ENCODE data around the gene GATD1. TPM values are rescaled to one million over a fixed set of nuclear protein-coding genes. Genes with fewer than 3 reads are reported as not detected.
A peak's percentile ranks its signal among the peaks of the same experiment; 100 is the strongest.

Gene GATD1
- total RNA-seq, 2 donors from 2014 or later: 31.9 to 34.4 TPM

DNA sequence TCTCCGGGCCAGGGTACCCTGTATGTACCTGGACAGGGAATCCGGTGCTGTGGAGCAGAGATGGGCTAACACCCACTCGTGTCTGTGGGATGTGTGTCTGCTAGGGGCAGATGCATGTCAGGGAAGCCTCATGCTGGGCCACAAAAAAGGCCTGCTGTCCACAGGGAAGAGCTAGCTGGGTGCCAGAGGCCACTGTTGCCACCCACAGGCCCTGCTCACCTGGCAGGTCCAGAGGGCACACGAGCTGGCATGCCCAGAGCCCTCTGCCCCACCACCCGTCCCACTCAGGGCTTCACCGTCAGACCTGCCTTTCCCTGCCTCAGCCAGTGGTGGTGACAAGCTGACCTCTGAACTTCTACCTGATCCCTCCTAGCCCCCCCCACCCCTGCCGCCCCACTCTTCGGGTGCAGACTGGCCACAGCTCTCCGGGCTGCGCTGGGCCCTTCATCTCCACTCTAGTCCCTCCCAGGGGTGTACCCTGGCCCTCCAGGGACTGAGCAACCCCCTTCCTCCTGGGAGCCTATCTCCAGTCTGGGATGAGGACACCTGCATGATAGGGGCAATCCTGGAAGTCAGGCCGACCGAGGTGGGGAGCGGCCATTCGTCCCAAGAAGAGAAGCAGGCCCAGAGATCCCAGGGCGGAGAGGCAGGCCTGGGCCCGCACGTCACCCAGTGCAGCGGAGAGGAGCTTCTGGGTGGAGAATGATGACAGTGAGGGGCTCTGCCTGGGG lies 19.4 kb upstream of the GATD1 start:
- peak overlapping the region; percentile 78 for H3K27ac Mint-ChIP-seq
- H3K9me3 Mint-ChIP-seq: no peaks in the 10 kb centered on the region
- DNase-seq (no peak), ATAC-seq (replicated peaks in 1 of 2) (no peak)
- peaks cover 0 to 2% of the 10 kb centered on the region in 2 donors for H3K36me3 Mint-ChIP-seq (ENCODE audit: insufficient read depth in 2 of 2)
- H3K4me1 Mint-ChIP-seq (ENCODE audit: low read depth): peaks cover 17% of the 10 kb centered on the region
- H3K27me3 Mint-ChIP-seq (ENCODE audit: low read depth): no peaks in the 10 kb centered on the region
- H3K4me3 Mint-ChIP-seq: peak overlapping the region; percentile 78 to 97

DNA sequence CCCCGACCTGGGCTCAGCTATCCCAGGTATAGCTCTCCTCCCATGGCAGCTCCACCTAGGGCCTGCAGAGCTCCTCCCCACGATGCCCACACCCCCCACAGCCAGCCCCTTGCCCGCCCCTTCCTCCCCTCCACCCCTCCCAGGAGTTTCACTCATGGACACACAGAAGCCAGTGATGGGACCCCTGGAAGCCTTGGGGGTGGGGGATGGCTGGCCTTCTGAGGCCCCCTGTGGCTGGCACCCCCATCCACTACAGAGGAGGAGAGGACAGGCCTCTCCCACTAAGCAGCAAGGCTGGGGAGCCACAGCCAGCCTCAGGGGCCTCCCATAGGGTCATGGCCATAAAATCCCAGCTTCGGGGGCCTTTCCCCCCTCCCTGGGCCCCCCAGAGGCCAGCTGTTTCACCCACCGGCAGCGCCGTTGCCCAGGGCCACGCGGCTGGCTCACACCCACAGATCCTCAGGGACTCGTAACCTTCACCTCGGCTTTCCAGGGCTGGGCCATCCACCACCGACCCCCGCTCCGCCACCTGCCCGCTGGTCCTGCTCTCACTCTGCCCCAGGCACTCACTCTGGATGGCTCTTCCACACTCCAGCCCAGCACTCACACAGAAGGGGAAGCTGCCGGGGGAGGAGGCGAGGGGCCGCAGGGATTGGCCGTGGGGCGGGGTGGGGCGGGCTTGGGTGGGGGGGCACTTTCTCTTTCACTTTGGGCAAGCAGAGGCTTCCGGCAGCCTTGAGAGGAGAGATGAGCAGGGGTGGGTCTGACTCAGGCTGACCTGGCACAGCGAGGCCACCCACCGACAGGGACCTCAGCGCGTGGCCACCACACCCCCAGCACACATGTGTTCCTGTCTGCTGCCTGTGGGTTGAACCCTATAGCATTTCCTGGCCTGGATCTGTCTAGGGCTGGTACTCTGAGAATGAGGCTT lies 18.6 kb upstream of the GATD1 start:
- H3K4me3 Mint-ChIP-seq: peak overlapping the region; percentile 78 to 97
- H3K27ac Mint-ChIP-seq: peak overlapping the region; percentile 79
- H3K4me1 Mint-ChIP-seq (ENCODE audit: low read depth): peaks cover 17% of the 10 kb centered on the region
- H3K36me3 Mint-ChIP-seq (ENCODE audit: insufficient read depth in 2 of 2): peaks cover 0 to 1% of the 10 kb centered on the region in 2 donors
- no peaks in the 10 kb centered on the region for H3K9me3 Mint-ChIP-seq
- no peaks in the 10 kb centered on the region for H3K27me3 Mint-ChIP-seq (ENCODE audit: low read depth)
- peak; percentile 85 to 93 for DNase-seq
- ATAC-seq (replicated peaks in 1 of 2): peak; percentile 80 to 84

DNA sequence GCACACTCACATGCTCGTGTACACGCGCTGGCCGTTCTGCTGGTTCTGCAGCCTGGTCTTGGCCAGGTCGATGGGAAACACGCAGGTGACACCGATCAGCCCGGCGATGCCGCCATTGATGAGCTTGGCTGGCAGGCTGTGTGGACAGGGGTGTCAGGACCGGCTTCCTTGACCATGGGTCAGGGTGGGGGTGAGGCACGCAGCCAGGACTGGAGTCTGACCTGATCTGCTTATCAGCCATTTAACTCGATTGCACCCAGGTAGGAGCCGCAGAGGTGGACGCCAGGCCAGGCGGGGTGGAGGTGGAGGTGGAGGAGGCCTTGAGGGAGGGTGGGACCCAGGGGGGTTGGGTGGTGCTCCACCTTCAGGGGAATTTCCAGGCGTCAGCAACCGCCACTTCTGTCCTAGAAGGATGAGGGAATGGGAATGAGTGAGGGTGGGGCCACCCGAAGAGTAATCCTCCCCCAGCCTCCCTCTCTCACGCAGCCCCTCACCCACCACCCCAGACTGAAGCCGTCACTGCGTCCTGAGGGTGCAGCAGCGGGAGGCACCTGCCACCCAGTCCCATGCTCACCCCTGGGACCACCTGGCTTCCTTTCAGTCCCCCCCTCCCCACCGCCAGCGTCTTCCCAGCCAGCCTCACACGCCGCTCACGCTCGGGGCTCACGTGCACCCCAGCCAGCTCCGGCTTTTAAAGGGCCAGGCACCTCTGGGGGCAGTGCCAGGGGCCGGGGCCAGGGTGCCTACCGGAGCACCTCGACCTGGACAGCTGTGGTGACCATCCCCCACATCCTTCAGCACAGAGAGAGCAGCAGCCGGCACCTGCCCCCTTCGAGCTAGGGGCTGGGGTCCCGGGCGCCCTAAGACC lies 17.7 kb upstream of the GATD1 start:
- Mint-ChIP-seq H3K9me3 (no peaks in the 10 kb centered on the region), H3K27me3 (ENCODE audit: low read depth) (no peaks in the 10 kb centered on the region), H3K4me3 (peak overlapping the region; percentile 78 to 97), H3K4me1 (ENCODE audit: low read depth) (peaks cover 17% of the 10 kb centered on the region), H3K36me3 (ENCODE audit: insufficient read depth in 2 of 2) (peaks cover 0 to 1% of the 10 kb centered on the region in 2 donors), H3K27ac (peak overlapping the region; percentile 79)
- ATAC-seq (replicated peaks in 1 of 2) (no peak), DNase-seq (no peak)

DNA sequence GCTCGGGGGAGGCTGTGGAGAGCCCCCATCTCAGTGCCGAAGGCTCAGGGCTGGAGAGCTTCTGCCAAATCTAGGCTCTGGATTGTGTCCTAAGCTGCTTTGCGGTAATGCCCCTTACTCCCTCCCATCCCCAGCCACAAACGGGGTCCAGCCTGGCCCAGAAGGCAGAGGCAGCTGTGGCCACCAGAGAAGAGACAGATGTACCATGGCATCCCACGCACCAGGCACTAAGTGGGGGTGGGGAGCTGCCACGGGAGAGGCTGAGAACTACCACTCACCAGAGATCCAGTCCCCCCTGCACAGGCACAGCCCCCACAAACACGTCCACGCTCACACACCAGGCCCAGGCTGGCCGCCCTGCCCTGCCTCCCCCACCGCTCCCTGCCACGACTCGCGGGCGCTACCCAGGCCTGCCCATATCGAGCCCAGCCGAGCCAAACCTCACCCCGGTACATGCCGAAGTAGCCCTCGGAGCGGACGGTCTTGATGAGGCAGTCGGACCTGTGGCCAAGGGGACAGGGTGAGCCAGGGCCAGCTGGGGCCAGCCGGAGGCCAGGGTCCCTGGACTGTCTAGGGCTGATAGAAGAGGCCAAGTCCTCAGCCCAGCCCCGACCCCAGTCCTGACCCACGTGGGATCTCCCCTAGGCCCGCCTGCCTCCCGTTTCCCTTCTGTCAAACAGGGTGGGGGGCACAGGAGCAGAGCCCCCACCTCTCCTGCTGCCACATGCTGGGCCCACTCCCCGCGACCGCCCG lies 16.9 kb upstream of the GATD1 start:
- H3K4me1 Mint-ChIP-seq (ENCODE audit: low read depth): peaks cover 17% of the 10 kb centered on the region
- H3K27me3 Mint-ChIP-seq (ENCODE audit: low read depth): no peaks in the 10 kb centered on the region

DNA sequence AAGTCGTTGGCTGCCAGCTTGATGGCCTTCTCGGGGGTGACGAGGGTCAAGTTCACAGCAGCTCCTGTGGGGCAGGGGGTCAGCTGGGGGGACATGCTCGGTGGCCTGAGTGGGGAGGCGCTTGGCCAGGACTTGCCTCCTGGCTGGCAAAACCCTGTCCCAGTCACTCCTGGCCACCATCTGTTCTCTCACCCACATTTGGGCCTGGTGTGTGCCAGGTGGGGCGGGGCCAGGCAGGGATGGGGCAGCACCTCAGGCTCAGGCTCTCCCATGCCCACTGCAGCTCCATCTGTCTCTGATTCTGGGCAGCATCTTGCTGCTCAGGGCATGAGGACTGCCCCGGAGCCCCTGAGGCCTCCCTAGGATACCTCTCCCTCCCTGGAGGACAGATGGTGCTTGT lies 16.3 kb upstream of the GATD1 start:
- H3K27ac Mint-ChIP-seq: no peak overlapping the region
- no peaks in the 10 kb centered on the region for H3K27me3 Mint-ChIP-seq (ENCODE audit: low read depth)
- ATAC-seq (replicated peaks in 1 of 2) (no peak), DNase-seq (no peak)
- peaks cover 0 to 1% of the 10 kb centered on the region in 2 donors for H3K36me3 Mint-ChIP-seq (ENCODE audit: insufficient read depth in 2 of 2)
- peaks cover 17% of the 10 kb centered on the region for H3K4me1 Mint-ChIP-seq (ENCODE audit: low read depth)
- H3K9me3 Mint-ChIP-seq: no peaks in the 10 kb centered on the region
- peak overlapping the region in 1 of 2 donors; percentile 20 for H3K4me3 Mint-ChIP-seq

More for the DNA sequence above, 16.9 kb upstream of the GATD1 start:
- Mint-ChIP-seq H3K4me3 (peak overlapping the region in 1 of 2 donors; percentile 20), H3K36me3 (ENCODE audit: insufficient read depth in 2 of 2) (peaks cover 0 to 1% of the 10 kb centered on the region in 2 donors), H3K27ac (no peak overlapping the region), H3K9me3 (no peaks in the 10 kb centered on the region)
- no peak for ATAC-seq (replicated peaks in 1 of 2)
- no peak for DNase-seq

DNA sequence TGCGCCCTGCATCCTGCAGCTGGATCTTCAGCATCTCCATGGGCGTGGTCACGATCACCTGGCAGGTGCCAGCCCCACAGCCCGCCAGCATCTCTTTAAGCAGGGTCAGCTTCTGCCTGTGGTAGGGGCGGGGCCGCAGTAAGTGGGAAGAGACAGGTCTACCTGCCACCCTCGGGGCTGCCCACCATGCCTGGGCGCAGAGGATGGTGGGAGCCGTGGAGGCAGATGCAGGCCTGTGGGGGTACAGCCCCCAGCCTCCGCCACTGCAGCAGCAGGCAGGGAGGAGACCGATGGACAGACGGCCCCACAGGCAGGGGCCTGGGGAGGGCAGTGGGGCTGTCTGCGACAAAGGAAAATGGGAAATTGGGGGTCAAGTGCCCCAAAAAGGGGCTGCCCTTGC lies 15.6 kb upstream of the GATD1 start:
- Mint-ChIP-seq H3K27me3 (ENCODE audit: low read depth) (no peaks in the 10 kb centered on the region), H3K36me3 (ENCODE audit: insufficient read depth in 2 of 2) (peaks cover 0 to 1% of the 10 kb centered on the region in 2 donors), H3K27ac (no peak overlapping the region), H3K9me3 (no peaks in the 10 kb centered on the region), H3K4me3 (no peak overlapping the region), H3K4me1 (ENCODE audit: low read depth) (peaks cover 17% of the 10 kb centered on the region)
- ATAC-seq (replicated peaks in 1 of 2) (no peak), DNase-seq (no peak)

DNA sequence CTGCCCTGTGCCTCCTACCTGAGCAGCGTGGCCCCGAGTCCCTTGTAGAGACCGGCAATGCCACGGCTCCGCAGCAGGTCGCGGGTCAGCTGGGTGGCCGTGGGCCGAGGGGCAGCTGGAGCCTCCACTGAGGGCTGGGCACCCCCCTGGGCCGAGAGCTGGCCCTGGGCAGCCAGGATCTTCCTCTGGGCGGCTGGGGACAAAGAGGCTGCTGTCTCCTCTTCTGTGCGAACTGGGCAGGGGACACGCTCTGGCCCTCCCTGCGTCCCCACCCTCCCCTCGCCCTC lies 15.2 kb upstream of the GATD1 start:
- Mint-ChIP-seq H3K4me3 (no peak overlapping the region), H3K27ac (no peak overlapping the region), H3K27me3 (ENCODE audit: low read depth) (no peaks in the 10 kb centered on the region), H3K9me3 (no peaks in the 10 kb centered on the region), H3K4me1 (ENCODE audit: low read depth) (peaks cover 17% of the 10 kb centered on the region), H3K36me3 (ENCODE audit: insufficient read depth in 2 of 2) (peaks cover 0 to 1% of the 10 kb centered on the region in 2 donors)
- ATAC-seq (replicated peaks in 1 of 2) (no peak), DNase-seq (no peak)

DNA sequence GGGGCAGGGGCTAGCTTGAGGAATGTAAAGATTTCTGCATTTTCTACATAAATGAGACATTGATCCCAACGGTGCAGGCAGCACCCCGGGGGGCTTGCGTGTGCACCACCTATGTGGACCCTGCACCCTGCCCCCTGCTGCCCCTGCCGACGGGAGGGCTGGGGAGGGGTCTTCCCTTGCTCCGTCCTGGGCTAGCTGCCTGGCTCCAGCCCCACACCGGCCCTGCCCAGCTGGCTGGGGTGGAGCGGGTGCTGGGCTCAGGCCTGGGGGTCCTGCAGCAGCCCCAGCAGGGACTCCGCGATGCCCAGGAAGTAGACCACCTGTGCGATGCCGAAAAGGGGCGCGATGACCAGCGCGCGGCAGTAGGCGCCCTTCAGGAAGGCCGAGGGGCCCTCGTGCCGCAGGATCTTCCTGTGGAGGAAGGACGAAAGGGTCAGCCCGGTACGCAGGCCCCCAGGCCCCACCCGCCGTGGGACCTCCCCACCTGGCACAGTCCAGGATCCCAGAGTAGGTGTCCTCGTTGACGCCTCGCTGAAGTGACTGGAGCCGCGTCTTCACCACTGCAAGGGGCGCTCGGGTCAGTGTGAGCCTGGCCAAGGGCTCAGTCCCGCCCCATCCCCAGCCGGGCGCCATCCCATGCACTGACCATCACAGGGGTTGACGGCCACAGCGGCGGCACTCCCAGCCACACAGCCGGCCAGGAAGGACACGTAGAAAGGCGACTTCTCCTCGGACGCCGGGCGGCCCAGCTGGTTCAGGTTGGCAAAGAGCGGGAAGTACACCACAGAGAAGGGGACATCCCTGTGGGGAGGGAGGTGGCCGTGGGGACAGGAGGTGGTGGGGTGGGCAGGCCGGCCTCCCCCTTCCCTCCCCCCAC lies 14.6 kb upstream of the GATD1 start:
- no peak overlapping the region for H3K4me3 Mint-ChIP-seq
- ATAC-seq (replicated peaks in 1 of 2) (no peak), DNase-seq (no peak)
- no peaks in the 10 kb centered on the region for H3K9me3 Mint-ChIP-seq
- no peaks in the 10 kb centered on the region for H3K27me3 Mint-ChIP-seq (ENCODE audit: low read depth)
- H3K27ac Mint-ChIP-seq: no peak overlapping the region
- H3K4me1 Mint-ChIP-seq (ENCODE audit: low read depth): peaks cover 12% of the 10 kb centered on the region
- peaks cover 0 to 1% of the 10 kb centered on the region in 2 donors for H3K36me3 Mint-ChIP-seq (ENCODE audit: insufficient read depth in 2 of 2)

DNA sequence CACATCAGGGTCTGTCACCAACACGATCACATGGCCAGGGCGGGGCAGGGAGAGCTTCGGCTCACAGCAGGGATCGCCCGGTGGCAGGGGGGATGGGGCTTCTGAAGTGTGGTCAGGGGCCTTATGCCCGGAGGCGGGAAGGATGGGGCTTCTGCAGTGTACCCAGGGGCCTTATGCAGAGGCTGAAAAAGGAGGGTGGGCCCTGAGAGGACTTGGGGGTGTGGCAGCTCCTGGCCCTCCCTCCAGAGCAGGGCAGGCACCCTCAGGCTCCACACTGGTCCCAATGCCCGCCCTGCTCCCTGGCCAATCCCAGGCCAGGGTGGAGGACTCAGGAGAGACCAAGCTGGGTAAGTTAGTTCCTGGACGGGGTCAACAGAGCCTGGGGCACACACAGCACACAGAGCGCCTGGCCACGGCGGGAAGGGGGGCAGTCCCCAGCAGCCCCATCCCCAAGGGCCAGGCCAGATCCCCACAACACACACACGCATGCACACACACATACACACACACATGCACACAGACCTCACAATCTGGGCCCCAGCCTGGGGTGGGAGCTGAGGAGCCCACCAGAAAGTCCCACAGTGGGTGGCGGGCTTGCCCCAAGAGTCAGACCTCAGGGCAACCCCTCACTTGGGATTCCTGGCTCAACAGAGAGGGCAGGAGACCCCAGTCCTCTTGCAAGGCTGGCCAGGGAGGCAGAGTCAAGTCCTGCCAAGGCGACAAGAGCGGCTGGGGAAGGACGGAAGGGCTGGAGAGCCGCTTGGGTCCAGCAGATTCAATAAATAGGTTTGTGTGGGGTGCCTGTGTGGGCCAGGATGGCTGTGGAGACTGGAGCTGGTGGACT lies 13.7 kb upstream of the GATD1 start:
- ATAC-seq (replicated peaks in 1 of 2): no peak
- H3K9me3 Mint-ChIP-seq: no peaks in the 10 kb centered on the region
- H3K27me3 Mint-ChIP-seq (ENCODE audit: low read depth): no peaks in the 10 kb centered on the region
- peaks cover 2% of the 10 kb centered on the region for H3K4me1 Mint-ChIP-seq (ENCODE audit: low read depth)
- H3K4me3 Mint-ChIP-seq: no peak overlapping the region
- H3K36me3 Mint-ChIP-seq (ENCODE audit: insufficient read depth in 2 of 2): peaks cover 0 to 1% of the 10 kb centered on the region in 2 donors
- H3K27ac Mint-ChIP-seq: no peak overlapping the region
- no peak for DNase-seq

DNA sequence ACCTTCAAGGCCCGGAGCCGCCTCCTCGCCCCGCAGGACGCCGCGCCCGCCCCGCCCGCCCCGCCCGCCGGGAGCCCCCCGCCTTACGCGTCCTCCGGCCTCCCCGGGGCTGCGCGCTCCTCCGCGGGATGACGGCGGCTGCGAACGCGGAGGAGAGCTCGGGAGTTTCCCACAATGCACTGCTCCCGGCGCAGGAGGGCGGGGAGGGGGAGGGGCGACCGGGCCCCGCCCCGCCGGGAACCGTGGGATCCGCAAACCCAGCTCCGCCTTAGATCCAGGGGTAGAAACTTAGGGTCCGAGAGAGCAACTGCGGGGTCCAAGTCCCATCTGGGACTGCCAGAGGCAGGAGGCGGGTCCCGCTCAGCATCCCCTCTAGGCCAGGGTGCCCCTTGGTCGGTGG lies 12.7 kb upstream of the GATD1 start, which contains the start of gene CEND1:
CEND1 (minus strand) TSS at position 148 of the 400 bp plus-strand sequence. CDS start 1,514 bp downstream, outside the sequence.
- Mint-ChIP-seq H3K9me3 (no peaks in the 10 kb centered on the region), H3K36me3 (ENCODE audit: insufficient read depth in 2 of 2) (peaks cover 0 to 1% of the 10 kb centered on the region in 2 donors), H3K27ac (no peak within 1 kb of the TSS), H3K27me3 (ENCODE audit: low read depth) (no peaks in the 10 kb centered on the region), H3K4me3 (peak within 1 kb of the TSS; percentile 36 to 56), H3K4me1 (ENCODE audit: low read depth) (no peaks in the 10 kb centered on the region)
- DNase-seq: peak; percentile 52 to 63
- ATAC-seq (replicated peaks in 1 of 2): peak; percentile 54 to 66

Data from activated T-cell treated with anti-CD3 and anti-CD28 coated beads, Interleukin-2, amount 50 U/mL, for 72 hours (primary cell).